ENCODE data around the gene HHAT.

Gene HHAT

DNA sequence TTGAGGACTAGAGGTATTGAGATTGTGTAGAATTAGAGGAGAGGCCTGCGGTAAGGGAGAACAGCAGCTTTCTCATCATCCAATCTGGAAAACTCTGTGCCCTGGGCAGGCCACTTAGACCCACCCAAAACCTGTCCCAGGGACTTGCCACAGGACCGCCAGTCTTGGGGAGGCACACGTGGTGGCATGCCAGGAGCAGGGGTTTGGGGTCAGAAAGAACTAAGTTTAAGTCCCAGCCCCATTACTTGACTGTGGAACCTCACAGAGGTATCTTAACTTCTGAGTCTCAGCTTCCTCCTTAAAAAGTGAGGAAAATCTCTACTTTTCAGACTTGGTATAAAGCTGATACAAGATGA is 356.6 kb downstream of the HHAT start:
- DNase-seq (ENCODE audit: low read depth), result no peak

- DNase-seq (ENCODE audit: low read depth), result no peak
Observed at GRCh38 chr1:210686841-210687240, 358.1 kb downstream of the HHAT start.

GRCh38 chr1:210687582-210688279 is 359.0 kb downstream of the HHAT start:
- DNase-seq (ENCODE audit: low read depth), result no peak

DNA sequence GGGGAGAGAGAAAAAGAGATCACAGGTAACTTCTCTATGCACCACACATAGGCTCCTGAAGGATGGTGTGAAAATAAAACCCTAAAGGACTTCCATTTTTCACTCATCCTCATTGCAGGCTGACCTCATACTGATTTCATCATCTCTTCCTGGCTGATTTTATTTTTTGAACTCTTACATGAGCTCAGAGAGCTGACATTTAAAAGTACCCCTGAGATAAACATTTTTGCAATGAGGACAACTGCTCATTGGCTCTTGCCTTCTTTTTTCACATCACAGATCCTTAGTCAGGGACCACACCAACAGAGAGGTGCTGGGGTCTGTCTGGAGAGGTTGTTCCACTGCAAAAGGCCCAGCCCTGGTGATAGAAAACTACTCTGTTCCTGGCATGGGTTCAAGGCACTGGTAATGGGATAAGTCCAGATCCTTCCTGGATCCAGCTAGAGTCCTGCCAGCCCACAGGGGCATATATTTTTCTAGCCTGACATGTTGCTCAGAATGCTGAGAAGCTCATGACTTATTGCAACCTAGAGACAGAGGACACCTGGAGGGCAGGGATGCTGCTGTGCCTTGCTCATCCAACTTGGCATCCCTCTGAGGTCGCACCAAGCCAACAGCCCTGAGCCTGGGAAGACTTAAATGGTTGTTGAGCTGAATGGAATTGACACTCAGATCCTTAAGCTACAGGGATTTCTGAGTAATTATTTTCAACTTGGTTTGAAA is 360.0 kb downstream of the HHAT start:
- no peak for DNase-seq (ENCODE audit: low read depth)

DNA sequence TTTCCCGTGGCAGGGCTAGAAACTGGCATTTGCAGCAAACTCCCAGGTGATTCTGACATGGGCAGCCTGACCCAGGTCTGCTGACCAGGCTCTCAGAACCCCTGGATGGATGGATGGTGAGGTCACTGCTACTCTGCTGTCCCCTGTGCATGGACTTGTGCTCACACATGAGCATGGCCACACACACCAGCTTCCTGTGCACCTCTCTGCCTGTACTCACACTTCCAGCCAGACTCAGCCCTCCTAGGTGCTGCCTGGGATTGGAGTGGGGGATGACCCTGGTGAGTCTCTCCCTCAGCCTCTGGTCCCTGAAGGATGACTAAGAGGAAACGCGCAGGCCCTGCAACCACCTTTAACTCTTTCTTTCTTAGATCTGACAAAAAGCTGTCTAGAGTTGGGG is 361.1 kb downstream of the HHAT start:
- DNase-seq (ENCODE audit: low read depth), result no peak

DNA sequence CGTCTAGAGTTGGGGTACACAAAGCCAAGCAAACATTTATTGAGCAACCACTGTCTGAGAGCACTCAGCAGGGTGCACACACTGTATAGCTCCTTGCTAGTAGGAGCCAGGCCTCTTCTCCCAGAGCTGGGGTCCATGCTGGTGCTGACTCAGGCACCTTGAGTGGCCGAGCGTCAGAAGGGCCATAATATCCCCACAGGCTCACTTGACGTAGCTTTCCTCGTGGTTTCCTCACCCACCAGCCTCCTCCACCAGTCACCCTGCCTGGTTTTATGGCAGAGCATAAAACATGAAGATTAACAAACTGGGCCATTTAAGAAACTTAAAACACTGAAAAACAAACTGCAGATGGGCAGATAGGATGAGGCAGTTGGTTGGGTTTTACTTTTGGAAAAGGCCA is 361.5 kb downstream of the HHAT start:
- no peak for DNase-seq (ENCODE audit: low read depth)

DNA sequence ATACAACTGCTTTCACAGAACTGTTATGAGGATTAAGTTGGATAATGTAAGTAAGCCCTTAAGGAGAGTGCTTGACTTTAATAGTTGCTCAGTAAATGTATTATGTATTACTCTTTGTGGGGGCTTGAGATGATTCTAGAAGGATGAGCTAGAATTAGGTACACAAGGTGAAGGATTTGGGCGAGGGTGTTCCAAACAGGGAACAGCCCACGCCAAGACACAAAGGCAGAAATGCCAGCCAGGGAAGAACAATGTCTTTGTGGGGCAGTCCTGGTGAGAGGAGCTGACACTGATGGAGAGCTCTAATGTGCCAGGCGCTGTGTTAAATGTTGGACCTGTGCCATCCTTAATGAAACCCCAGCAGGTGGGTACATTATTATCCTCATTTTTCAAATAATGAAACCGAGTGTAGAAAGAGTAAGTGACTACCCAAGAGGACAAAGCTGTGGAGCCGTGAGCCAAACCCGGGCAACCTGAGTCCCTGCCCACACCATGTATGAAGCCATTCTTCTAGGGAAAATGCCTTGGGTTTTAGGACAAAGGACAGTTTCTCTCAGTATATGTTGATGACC is 362.4 kb downstream of the HHAT start:
- no peak for DNase-seq (ENCODE audit: low read depth)

- DNase-seq (ENCODE audit: low read depth), result no peak
Observed at GRCh38 chr1:210692796-210693195, 364.1 kb downstream of the HHAT start.

- DNase-seq (ENCODE audit: low read depth), result no peak
Observed at GRCh38 chr1:210695026-210695425, 366.3 kb downstream of the HHAT start.

GRCh38 chr1:210696709-210697108 is 368.0 kb downstream of the HHAT start:
- DNase-seq (ENCODE audit: low read depth), result no peak

DNA sequence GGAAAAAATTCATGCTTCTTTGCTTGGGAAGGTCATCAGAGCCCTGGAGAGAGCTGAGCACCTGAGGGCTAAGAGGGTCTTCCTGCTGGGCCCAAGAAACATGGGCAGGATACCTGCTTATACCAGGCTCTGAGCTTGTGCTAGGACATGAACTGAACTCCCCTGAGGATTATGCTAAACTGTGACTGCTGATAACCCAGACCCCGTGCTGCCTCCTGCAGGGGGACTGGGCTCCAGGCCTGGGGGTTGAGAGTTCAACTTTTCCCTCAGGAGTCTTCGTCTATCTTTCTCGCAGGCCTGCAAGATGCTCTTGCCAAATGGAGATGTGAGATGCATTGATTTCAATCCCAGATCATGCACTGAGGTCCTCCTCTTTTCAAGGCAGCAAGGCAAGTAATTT is 368.5 kb downstream of the HHAT start:
- DNase-seq (ENCODE audit: low read depth), result no peak

GRCh38 chr1:210698661-210699060 is 370.0 kb downstream of the HHAT start:
- DNase-seq (ENCODE audit: low read depth), result no peak

DNA sequence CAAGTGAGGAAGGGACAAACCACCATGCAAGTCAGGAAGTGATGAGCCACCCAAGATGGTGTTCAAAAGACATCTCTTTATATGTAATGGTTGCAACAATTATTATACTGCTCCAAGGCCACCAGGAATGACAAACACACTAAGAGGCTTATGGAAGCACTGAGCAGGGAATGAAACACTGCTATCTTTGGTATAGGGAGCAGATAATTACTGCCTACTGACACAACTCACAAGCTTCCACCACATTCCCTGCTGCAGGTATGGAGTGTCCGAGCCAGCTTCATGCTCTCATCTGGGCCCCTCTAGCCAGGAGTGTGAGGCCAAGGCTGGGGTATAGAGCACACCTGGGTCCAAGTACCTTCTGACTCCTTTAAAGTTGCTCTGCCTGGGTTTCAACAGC is 371.4 kb downstream of the HHAT start:
- DNase-seq (ENCODE audit: low read depth), result no peak

DNA sequence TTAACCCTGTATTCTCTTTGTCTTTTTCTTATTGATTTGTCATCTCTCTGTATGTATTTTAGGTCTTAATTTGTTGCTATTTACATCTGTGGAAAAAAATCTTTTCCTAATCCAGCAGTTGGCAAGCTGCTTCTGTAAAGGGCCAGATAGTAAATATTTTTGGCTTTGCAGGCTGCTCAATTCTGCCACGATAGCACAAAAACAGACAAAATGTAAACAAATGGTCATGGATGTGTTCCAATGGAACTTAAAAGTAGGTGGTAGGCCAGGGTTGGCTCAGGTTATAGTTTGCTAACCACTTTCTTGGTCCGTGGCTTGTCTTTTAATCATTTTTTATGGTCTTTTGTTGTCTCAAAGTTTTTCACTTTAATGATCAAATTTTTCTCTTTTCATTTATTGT is 371.8 kb downstream of the HHAT start:
- DNase-seq (ENCODE audit: low read depth), result no peak

DNA sequence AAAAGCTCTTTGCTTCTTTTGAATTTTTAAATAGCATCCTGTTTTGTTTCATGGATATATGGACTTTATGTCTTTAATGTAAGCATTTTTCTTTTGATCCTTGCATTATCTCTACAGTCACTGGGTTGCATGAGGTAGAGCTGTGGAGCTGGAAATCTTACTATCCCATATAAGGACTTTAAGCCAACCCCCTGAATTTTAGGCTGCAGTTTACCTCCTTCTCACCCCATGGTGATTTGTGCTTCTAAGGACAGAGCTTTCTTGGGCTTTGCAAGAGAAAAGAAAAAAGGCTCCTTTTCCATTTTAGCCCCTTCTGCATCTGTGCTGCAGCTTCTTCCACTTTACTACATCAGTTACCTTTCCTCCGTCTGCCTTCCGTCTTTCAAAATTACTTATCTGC is 373.8 kb downstream of the HHAT start:
- no peak for DNase-seq (ENCODE audit: low read depth)

- no peak for DNase-seq (ENCODE audit: low read depth)
Observed at GRCh38 chr1:210703593-210703992, 374.9 kb downstream of the HHAT start.

GRCh38 chr1:210705086-210705485 is 376.4 kb downstream of the HHAT start:
- no peak for DNase-seq (ENCODE audit: low read depth)

DNA sequence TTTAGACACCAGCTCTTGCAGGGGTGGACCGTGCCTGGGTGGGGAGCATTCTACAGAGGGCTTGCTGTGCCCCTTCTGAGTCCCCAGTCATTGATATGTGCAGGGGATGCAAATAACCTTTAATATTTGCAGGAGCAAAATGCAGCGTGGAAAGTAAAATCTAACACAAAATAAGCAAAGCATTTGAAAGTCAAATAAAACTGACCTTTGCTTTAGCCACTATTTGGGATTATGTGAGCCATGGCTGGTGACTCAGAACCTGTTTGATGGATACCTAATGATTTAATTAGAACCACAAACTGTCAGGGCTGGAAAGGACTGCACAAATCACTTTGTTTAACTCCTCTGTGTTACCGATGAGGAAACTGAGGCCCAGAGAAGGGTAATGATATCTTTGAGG is 377.5 kb downstream of the HHAT start:
- no peak for DNase-seq (ENCODE audit: low read depth)

GRCh38 chr1:210707300-210708240 is 378.9 kb downstream of the HHAT start:
- no peak for DNase-seq (ENCODE audit: low read depth)

- no peak for DNase-seq (ENCODE audit: low read depth)
Observed at GRCh38 chr1:210709701-210710100, 381.0 kb downstream of the HHAT start.

DNA sequence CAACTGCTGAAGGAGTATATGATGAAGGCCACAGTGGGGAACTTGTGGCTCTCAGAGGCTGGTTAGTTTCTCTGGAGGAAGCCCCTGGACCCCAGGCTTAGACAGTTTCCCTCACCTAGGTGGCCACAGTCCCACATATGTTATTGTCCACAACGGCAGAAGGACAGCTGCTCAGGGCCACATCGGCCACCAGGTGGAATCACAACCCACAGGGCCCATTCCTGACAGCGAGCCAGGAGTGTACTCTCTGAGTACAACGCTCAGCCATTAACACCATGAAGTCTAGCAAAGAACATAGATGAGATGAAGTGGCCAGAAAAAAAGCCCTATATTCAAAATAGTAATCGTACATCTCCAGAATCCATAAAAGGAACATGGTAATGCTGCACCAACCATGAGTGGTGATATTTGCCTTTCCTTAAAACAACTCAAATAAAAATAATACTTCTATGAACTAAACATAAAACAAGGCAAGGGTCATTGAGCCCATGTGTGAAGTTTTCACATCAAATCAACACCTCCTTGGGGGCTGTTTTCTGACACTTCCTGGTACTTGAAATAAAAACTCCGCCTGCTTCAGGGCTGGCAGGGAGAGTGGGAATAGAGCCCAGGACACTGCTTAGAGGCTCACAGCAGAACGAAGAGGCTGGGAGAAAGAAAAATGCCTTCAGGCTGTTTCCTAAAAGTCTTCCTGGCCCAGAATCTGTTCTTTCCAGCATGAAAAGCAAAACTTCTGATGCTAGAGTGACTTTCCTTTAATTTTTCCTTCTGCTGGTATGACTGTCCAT is 383.3 kb downstream of the HHAT start:
- DNase-seq (ENCODE audit: low read depth), result no peak

DNA sequence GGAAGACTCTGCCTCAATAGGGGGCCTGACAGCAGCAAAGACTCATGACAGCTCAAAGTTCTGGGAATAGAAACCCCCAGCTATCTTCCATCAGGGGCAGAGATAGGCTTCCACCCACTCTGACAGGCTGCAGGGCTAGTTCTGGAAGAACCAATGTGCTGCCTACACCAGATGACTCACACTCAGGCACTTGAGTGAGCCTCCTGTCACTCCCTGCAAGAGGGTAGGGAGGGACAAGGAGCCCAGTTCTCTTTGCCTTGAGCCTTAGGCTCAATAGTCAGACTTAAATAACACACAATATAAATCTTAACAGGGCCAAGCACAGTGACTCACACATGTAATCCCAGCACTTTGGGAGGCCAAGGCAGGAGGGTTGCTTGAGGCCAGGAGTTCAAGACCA is 386.4 kb downstream of the HHAT start:
- DNase-seq (ENCODE audit: low read depth), result no peak

Data from stimulated activated CD8-positive, alpha-beta memory T cell treated with anti-CD3 and anti-CD28 coated beads, Interleukin-15, amount 100 ng/mL, for 1 hour (primary cell).